MG63 (cell line): Measurements from ENCODE around the gene PLA2G6. TPM values are rescaled to one million over a fixed set of nuclear protein-coding genes. Genes with fewer than 3 reads are reported as not detected.

Source experiments
- DNase-seq: peaks from one replicate; pipeline ENCODE4 v3.0.0-alpha.2; 2020
- H3K27me3 ChIP-seq: fragments of 250-450 bp; sonication (Bioruptor Pico); 2 replicates; pipeline ENCODE4 v1.5.1; 2020; ENCODE audit warnings: mild to moderate bottlenecking, moderate library complexity
- H3K36me3 ChIP-seq: fragments of 250-450 bp; sonication (Bioruptor Pico); 2 replicates; pipeline ENCODE4 v1.5.1; 2020; ENCODE audit warnings: mild to moderate bottlenecking, moderate library complexity
- H3K4me3 ChIP-seq: fragments of 250-450 bp; sonication (Bioruptor Pico); 2 replicates; pipeline ENCODE4 v1.5.1; 2020; ENCODE audit warnings: mild to moderate bottlenecking, moderate library complexity
- H3K9me3 ChIP-seq: fragments of 250-450 bp; sonication (Bioruptor Pico); 2 replicates; pipeline ENCODE4 v1.5.1; 2020; ENCODE audit warnings: mild to moderate bottlenecking, moderate library complexity
- total RNA-seq: library from RNA; depleted of rRNA; stranded (reverse); fragments of >200 nt; shearing (Covaris generic); gene quantifications from 2 replicates; pipeline ENCODE4 v1.2.3, GENCODE V29; 2014; ENCODE audit warnings: low replicate concordance

Gene PLA2G6
- total RNA-seq, 1 experiment from 2014 or later = 3.1 TPM

- no peak for DNase-seq
- no peak overlapping the region for H3K4me3 ChIP-seq
- no peaks in the 10 kb centered on the region for H3K36me3 ChIP-seq
- H3K9me3 ChIP-seq = no peaks in the 10 kb centered on the region
- H3K27me3 ChIP-seq = no peaks in the 10 kb centered on the region
Measured at GRCh38 chr22:38112381-38112780, 69.2 kb downstream of the PLA2G6 start.

DNA sequence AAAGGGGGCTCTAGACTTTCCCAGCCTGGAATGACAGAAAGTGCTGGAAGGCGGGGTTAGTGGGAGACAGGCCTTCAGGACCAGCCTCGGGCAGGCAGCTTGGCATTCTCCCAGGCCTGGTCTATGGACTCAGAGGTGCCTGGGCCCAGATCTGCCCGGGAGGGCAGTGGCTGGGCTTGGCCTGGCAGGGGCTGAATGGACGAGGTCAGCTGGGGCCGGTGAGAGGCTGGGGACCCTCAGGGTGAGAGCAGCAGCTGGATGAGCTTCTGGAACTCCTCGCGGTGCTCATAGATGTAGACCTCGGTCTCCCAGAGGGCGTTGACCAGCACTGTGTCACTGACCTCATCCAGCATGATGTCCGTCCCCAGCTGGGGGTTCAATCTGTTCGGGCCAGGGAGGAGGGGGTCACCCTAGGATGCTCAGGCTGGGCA lies 69.7 kb downstream of the PLA2G6 start:
- DNase-seq = no peak
- Histone ChIP-seq H3K4me3 (no peak overlapping the region), H3K9me3 (no peaks in the 10 kb centered on the region), H3K27me3 (no peaks in the 10 kb centered on the region), H3K36me3 (no peaks in the 10 kb centered on the region)

GRCh38 chr22:38110863-38111852 lies 70.5 kb downstream of the PLA2G6 start:
- no peaks in the 10 kb centered on the region for H3K9me3 ChIP-seq
- DNase-seq = no peak
- no peaks in the 10 kb centered on the region for H3K36me3 ChIP-seq
- no peak overlapping the region for H3K4me3 ChIP-seq
- H3K27me3 ChIP-seq = no peaks in the 10 kb centered on the region

DNA sequence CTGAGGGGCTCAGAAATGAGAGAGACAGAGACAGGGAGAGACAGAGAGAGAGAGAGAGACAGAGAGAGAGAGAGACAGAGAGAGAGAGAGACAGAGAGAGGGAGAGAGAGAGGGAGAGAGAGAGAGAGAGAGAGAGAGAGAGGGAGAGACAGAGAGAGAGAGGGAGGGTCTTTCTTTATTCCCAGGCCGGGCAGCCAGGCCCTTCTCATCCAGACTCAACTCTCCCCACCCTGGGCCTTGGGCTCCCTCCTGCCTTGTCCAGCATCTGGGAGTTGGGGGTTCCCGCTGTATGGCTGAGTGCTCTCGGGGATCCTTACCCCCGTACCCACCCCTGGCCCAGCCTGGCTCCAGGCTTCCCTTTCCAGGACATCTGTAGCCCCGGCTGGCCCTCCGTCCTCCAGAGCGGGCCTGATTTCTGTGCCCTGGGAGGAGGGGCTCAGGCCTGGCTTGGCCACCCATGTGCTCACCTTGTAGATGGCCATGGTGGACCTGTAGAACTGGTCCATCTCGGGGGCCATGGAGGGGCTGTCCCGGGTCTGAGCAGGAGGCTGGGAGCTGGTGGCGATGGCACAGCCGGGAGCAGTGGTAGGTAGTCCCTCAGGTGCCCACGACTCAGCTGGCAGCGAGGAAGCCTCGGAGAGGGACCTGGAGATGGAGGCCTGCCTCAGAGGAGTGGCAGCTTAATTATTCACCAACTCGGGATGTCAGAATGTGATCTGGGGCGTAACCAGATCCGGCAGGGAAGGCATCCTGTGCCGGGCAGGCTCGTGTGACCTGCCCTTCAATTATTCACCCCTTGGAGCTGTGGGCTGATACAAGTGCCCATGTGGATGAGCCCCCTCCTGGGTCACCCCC lies 71.4 kb downstream of the PLA2G6 start, which contains the start of gene BAIAP2L2:
BAIAP2L2 (minus strand) TSS at position 677 of the 855 bp plus-strand sequence; CDS start at position 518, 159 bp downstream.
- Histone ChIP-seq H3K27me3 (no peaks in the 10 kb centered on the region), H3K36me3 (no peaks in the 10 kb centered on the region), H3K9me3 (no peaks in the 10 kb centered on the region), H3K4me3 (no peak within 1 kb of the TSS)
- DNase-seq = no peak

- H3K27me3 ChIP-seq = no peaks in the 10 kb centered on the region
- H3K36me3 ChIP-seq = no peaks in the 10 kb centered on the region
- no peak overlapping the region for H3K4me3 ChIP-seq
- H3K9me3 ChIP-seq = no peaks in the 10 kb centered on the region
- DNase-seq = no peak
Measured at GRCh38 chr22:38109371-38110001, 72.1 kb downstream of the PLA2G6 start.

DNA sequence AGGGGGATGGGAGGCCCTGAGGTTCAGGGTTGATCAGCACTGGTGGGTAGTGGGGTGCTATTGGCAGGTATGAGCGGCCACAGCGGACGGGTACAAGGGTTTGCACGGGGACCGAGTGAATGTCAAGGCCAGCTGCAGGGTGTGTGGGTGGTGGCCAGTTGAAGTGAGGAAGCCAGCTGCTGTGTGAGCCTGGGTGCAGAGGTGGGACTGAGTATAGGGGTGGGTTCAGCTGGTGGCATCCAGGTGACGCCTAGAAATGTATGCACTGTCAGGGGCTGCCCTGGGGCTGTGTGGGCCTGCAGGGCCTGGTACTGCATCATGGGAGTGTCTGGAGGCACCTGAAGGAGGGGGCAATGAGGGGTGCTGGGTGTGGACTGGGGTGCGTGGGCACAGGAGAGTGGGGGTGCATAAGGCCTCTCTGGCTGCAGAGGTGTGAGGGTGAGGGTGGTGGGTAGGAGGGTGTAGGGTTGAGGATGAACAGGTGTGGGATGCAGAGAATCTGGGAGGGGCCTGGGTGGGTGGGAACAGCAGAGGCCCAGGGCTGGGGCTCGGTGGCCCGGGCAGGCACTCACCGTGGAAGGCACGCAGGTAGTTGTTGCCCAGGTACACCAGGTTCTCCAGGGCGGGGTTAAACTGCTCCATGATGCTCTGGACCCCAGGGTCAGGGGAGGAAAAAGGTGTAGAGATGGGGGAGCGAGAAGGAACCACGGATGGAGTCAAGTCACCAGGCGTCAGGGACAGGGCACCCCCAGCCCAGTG lies 72.9 kb downstream of the PLA2G6 start:
- no peak for DNase-seq
- no peaks in the 10 kb centered on the region for H3K9me3 ChIP-seq
- no peak overlapping the region for H3K4me3 ChIP-seq
- H3K36me3 ChIP-seq = no peaks in the 10 kb centered on the region
- H3K27me3 ChIP-seq = no peaks in the 10 kb centered on the region

DNA sequence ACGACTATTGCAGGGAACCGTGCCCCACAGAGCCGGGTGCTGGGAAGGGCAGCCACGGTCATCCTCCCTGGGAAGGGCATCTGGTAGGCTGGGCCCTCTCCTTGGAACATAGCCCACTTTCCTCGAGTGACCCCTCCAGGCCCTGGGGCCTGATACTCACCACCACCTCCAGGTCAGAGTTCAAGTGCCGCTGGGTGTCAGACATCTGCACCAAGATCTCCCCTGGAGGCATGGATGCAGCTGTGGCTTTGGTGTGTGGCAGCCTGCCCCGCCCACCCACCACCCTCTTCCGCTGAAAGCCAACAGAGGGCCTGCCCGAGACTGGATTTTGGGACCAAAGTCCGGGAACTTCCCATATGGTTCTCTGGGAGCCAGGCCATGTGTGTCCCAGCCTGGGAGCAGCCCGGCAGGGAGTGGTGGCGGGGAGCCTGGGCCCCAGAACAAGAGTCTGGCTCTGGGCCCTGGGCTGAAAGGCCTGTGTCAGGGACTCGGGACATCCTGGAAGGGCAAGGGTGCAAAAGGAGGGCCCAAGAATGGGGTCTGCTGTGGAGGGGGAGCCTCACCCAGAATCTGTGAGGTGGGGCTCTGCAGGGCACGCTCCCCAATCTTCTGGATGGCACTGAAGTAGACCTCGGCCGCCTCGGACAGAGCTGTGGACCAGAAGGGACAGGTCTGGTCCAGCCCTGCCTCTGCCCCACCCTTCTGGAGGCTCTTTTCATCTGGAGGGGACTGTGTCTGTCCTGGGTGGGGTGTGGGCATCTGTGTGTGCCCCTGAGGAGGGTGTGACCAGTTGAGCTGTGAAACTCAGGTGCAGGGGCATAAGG lies 73.7 kb downstream of the PLA2G6 start:
- no peaks in the 10 kb centered on the region for H3K36me3 ChIP-seq
- no peak overlapping the region for H3K4me3 ChIP-seq
- H3K9me3 ChIP-seq = no peaks in the 10 kb centered on the region
- peak; percentile 39 for DNase-seq
- H3K27me3 ChIP-seq = no peaks in the 10 kb centered on the region

GRCh38 chr22:38106814-38107578 lies 74.6 kb downstream of the PLA2G6 start:
- H3K27me3 ChIP-seq = no peaks in the 10 kb centered on the region
- H3K4me3 ChIP-seq = no peak overlapping the region
- DNase-seq = no peak
- no peaks in the 10 kb centered on the region for H3K9me3 ChIP-seq
- H3K36me3 ChIP-seq = no peaks in the 10 kb centered on the region

DNA sequence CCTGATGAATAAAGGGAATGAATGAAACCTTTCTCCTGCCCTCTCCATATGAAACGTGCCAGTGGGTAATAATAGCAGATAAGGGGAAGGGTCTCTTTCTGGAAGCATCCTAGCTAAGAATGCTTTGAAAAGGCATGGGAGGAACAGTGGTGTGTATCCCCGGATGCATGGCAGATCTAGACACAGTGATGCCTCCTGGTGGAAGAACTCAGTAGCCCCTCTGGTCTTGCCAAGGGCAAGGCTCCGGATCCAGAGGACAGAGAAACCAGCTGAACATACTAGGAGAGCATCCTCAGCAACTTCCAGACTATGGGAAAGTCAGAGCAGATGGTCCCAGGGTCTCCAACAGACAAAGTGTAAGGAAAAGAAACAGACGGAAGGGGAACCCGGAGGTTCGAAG lies 77.5 kb downstream of the PLA2G6 start:
- H3K36me3 ChIP-seq = no peaks in the 10 kb centered on the region
- H3K9me3 ChIP-seq = no peaks in the 10 kb centered on the region
- H3K27me3 ChIP-seq = no peaks in the 10 kb centered on the region
- DNase-seq = no peak
- no peak overlapping the region for H3K4me3 ChIP-seq

GRCh38 chr22:38103641-38104040 lies 78.0 kb downstream of the PLA2G6 start:
- no peaks in the 10 kb centered on the region for H3K36me3 ChIP-seq
- H3K27me3 ChIP-seq = no peaks in the 10 kb centered on the region
- no peak for DNase-seq
- H3K4me3 ChIP-seq = no peak overlapping the region
- no peaks in the 10 kb centered on the region for H3K9me3 ChIP-seq

- H3K4me3 ChIP-seq = no peak overlapping the region
- no peak for DNase-seq
- no peaks in the 10 kb centered on the region for H3K9me3 ChIP-seq
- H3K27me3 ChIP-seq = no peaks in the 10 kb centered on the region
- no peaks in the 10 kb centered on the region for H3K36me3 ChIP-seq
Measured at GRCh38 chr22:38098410-38099249, 83.0 kb downstream of the PLA2G6 start.

DNA sequence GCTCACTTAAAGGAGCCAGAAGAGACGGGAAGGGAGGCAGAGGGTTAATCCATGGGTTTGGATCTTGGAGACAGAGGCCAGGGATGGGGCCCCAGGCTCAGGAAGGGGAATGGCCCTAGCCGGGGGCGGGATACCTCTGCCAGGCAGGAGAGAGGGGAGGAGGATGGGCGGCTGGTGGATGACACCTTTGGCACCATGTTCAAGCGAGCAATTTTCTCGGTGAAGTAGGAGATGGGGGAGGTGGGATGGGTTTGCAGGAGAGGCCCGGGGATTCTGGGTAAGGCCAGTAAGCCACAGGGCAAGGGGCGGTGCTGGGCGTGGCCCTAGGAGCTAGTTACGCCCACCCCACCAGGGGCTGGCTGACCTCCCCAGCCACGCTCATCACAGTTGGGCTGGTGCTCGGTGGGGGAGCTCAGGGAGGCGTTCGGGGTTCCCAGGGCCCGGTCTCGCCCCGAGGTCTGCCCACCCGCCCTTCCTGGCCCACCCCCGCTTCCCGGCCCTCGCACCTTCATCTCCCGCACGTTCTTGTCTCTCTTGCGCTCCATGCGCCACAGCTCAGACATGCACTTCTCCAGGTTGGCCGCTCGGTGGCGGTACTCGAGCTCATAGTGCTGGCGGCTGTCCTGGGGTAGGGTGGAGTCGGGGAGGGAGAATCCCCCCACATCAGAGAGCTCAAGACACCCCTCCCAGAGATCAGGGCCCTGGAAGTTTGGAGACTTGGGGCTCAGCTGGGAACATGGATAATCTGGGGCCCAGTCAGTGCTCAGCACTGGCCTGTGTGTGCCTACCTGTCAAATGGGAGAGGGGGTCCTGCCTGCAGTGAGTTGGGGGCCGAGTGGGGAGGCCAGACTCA lies 83.8 kb downstream of the PLA2G6 start:
- Histone ChIP-seq H3K36me3 (no peaks in the 10 kb centered on the region), H3K27me3 (no peaks in the 10 kb centered on the region), H3K9me3 (no peaks in the 10 kb centered on the region), H3K4me3 (no peak overlapping the region)
- no peak for DNase-seq

GRCh38 chr22:38097058-38097457 lies 84.6 kb downstream of the PLA2G6 start:
- Histone ChIP-seq H3K36me3 (no peaks in the 10 kb centered on the region), H3K4me3 (no peak overlapping the region), H3K9me3 (no peaks in the 10 kb centered on the region), H3K27me3 (no peaks in the 10 kb centered on the region)
- no peak for DNase-seq
